ENCODE measurements around the gene DHRS11. TPM values are rescaled to one million over a fixed set of nuclear protein-coding genes. Genes with fewer than 3 reads are reported as not detected.
"Not testable (repeated sequence)": the region's sequence is repeated elsewhere in the genome, so short reads cannot be mapped to it uniquely, and the experiment has no call there.

DHRS11 gene
- polyA plus RNA-seq, 3 donors = 11.1 to 22.8 (median 11.8) TPM

DNA sequence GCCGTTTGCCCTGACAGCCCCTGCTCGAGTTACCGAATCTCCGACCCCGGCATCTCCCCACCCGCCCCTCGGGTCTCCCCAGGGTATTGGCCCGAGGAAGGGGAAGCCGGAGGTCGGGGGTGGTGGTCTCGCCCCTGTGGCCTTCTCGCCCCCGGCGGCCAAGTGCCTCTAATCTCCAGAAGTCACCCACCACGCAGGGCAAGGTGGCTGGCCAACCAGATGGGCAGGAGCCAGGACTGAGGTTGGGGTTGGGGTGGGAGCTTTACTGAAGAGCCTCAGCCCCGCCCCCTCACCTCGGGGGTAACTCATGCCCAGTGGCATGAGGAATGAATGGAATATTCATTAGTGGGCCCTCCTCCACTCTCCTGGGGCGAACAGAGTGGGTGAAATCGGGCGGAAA is 637 bp downstream of the DHRS11 start:
- 1 to 4% (median 3%) methylated on average over 20 of the region's 20 CpGs for WGBS, 3 donors
- no peak overlapping the region for H3K27ac ChIP-seq (ENCODE audit: low read depth, low read length)

DNA sequence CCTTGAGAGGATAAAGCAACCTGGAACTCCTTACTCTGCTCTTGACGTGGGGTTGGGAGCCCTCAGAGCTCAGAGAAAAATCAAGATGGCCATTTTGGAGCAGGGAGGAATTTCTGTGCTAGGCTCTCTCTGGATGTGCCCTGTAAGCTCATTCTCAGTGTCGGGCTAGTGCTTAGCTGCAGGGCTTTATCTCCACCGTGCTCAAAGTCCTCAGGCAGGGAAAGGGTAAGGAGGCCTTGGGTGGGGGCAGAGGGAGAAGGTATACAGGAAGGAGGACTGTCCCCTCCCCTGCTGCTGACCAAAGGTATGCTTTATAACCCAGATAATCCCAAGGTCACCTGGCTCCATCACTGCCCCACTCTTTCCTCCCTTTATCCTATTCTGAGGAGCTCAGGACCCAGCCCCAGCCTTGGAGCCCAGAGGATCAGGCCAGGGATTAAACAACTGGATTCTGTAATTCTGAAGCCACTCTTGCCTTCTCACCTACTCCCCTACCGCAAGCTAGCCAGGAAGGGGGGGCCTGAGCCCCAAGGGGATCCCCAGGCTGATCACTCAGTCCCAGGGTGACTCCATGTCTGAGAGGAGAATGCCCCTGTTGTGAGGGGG is 1.1 kb downstream of the DHRS11 start:
- H3K27ac ChIP-seq (ENCODE audit: low read depth, low read length) = no peak overlapping the region
- WGBS, 3 donors = 26 to 53% (median 46%) methylated on average over 4 of the region's 4 CpGs

DNA sequence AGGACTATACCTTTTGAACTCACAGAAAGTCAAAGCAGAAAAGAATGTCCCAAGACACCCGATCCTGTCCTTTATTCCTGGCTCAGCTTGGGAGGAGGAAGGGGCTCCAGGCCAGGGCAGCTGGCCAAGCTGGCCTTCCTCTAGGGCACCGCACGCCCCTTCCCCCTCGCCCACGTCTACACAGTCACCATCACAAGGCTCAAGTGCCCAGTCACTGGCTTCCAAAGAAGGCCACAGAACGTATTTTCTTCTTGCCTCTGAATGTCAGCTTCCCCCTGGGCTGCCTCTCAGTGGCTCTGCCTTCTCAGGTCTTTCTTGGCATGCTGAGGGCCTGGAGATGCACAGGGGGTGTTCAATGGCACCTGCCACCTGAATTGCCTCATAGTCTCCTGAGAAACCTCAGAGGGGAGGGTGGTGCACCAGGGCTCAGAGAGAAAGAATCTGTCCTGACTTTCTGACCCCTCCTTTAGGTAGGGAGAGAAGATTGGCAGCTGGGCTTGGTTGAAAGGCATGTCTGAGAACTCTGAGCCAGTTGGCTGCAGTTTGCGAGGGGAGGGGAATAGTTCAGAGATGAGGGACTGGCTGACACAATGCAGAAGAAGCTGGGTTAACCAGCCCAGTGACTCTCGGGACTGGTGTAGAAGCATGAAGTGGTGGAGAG is 2.1 kb downstream of the DHRS11 start:
- no peak overlapping the region for H3K27ac ChIP-seq (ENCODE audit: low read depth, low read length)
- 79 to 86% (median 79%) methylated on average over 8 of the region's 8 CpGs for WGBS, 3 donors

DNA sequence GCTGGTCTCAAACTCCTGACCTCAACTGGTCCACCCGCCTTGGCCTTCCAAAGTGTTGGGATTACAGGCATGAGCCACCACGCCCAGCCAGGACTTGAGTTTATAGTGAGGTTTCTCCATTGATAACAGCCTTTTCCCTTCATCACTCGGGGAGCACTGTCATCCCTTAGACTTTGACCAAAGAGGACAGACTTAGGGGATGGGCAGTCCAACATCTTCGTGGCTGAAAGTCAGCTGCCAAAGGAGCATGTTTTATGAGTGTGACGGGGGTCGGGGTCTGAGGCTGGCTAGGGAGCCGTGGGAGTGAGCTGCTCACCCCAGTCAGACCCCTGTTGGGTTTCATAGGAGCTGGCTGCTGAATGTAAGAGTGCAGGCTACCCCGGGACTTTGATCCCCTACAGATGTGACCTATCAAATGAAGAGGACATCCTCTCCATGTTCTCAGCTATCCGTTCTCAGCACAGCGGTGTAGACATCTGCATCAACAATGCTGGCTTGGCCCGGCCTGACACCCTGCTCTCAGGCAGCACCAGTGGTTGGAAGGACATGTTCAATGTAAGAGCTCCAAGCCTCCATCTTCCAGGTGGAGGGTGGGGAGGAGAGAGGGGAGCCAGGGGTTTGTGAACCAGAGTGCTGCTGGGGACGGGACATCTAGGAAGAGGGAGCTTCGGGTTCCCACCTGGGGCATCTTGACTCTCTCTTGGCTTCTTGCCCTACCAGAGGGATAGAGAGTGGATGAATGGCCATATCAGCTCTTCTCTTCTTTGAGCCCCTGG is 3.1 kb downstream of the DHRS11 start:
- 82 to 93% (median 84%) methylated on average over 13 of the region's 13 CpGs for WGBS, 3 donors
- H3K27ac ChIP-seq (ENCODE audit: low read depth, low read length) = no peak overlapping the region

DNA sequence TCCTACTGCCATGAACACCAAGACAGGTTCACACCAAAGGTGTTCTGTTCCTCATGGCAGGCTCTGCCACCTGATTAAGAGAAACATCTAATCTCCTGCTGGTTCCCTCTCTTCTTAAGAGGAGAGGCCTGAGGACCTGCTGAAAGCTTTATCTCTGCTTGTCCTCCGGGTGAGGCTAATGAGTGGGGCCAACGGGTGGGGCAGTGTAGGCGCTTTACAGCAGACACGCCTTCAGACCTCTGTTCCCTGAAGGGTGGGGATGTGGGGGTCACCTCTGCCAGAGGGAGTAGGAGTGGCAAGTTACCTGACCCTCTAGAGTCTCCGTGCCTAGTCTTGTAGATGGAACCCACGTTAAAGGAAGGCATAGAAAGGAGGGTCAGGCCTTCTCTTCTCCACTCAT is 5.5 kb downstream of the DHRS11 start:
- WGBS, 3 donors = 84 to 86% (median 86%) methylated on average over 6 of the region's 6 CpGs
- H3K27ac ChIP-seq (ENCODE audit: low read depth, low read length) = no peak overlapping the region

DNA sequence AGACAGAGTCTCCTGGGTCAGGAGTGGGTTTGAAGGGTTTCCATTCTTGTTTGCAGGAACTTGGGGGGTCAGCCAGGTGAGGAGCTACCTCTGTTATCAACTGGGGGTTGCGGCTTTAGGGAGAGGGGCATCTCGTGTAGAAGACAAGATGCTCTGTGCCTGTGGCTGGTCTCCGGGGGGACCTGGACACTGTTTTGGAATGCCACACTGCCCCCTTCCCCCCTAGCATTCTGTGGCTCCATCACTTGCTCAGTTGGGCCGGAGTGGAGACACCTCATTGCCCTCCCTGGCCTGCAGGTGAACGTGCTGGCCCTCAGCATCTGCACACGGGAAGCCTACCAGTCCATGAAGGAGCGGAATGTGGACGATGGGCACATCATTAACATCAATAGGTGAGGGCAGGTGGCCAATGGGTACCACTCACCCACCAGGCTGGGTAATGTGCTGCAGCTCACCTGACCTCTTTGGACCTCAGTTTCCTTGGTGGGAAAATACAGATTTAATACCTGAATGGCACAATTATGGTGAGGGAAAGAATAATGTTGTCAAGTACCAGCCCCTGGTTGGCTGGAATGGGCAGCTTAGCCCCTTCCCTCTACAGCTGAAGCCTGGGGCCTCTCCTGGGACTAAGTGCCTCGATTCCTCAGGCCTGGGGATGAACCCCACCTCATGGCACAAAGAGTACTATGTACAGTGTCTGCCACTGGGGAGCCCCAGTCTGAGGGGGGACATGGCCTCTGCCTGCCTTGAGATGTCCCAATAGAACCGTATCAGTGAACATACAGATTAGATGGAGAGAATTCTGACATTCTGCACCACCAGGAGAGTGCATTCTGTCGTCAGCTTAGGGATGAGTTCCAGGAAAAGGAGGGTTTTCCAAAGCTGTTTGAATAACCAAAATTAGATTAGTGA is 6.4 kb downstream of the DHRS11 start:
- H3K27ac ChIP-seq (ENCODE audit: low read depth, low read length) = no peak overlapping the region
- WGBS, 3 donors = 89 to 91% (median 91%) methylated on average over 11 of the region's 11 CpGs

DNA sequence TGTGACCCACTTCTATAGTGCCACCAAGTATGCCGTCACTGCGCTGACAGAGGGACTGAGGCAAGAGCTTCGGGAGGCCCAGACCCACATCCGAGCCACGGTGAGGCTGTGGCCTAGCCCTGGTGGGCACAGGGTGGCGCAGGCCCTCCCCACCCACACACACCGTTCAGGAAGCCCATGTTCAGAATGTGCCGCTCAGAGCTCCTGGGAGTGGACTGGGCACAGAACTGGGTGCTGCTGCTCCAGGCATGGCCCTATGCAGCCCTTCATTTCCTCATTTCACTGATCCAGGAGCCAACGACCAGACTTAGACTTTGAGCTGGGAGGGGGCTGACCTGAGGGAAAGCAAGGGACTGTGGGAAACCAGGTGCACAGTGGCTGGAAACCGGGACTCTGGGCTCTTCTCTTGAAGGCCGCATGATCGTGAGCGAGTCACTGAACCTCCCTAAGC is 7.3 kb downstream of the DHRS11 start:
- no peak overlapping the region for H3K27ac ChIP-seq (ENCODE audit: low read depth, low read length)
- 87 to 94% (median 89%) methylated on average over 13 of the region's 13 CpGs for WGBS, 3 donors

DNA sequence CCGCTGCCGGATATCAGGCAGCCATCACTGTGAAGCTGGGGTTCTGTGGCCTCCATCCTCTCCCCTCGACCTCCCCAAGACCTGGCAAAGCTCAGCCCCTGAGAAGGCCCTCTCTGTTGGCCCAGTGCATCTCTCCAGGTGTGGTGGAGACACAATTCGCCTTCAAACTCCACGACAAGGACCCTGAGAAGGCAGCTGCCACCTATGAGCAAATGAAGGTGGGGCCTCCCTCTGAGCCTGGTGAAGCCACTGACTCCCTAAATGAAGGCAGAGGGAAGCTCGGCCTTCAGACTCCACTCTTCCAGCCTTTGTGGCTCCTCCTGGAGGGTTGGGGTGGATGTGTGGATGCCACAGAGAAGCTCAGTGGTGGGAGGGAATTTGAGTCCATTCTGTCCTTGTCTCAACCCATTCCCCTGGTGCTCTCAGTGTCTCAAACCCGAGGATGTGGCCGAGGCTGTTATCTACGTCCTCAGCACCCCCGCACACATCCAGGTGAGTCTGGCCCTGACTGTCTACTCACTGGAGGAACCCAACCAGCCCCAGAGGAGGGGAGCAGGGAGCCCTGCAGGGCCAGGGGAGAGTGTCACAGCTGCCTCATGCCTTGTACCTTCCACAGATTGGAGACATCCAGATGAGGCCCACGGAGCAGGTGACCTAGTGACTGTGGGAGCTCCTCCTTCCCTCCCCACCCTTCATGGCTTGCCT is 8.0 kb downstream of the DHRS11 start:
- WGBS, 3 donors = 87 to 93% (median 91%) methylated on average over 11 of the region's 11 CpGs
- no peak overlapping the region for H3K27ac ChIP-seq (ENCODE audit: low read depth, low read length)

DNA sequence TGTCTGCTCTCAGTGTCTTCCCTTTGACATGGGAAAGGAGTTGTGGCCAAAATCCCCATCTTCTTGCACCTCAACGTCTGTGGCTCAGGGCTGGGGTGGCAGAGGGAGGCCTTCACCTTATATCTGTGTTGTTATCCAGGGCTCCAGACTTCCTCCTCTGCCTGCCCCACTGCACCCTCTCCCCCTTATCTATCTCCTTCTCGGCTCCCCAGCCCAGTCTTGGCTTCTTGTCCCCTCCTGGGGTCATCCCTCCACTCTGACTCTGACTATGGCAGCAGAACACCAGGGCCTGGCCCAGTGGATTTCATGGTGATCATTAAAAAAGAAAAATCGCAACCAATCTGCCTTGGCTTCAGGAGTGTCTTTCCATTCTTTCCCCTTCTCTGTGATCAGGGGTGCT is 8.8 kb downstream of the DHRS11 start:
- 66 to 73% (median 67%) methylated on average over 3 of the region's 3 CpGs for WGBS, 3 donors
- H3K27ac ChIP-seq (ENCODE audit: low read depth, low read length) = no peak overlapping the region

DNA sequence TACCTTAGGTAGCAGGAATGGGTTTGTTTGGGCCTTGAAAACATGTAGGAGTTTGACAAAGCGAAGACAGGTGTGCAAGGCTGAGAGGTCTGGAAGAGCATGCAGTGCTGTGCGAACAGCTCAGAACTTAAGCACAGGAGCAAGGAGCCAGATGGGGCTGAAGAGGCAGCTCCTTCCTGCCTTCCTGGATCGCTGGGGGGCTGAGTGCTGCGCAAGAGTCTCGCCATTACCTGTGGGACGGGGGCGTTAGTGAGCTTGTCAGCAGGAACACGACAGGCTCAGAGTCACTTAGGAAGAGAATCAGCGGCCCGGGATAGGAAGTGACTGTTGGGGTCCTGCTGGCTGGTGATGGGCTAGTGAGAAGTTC is 9.2 kb downstream of the DHRS11 start:
- WGBS, 3 donors = 10 to 12% (median 11%) methylated on average over 10 of the region's 10 CpGs
- H3K27ac ChIP-seq (ENCODE audit: low read depth, low read length) = no peak overlapping the region

DNA sequence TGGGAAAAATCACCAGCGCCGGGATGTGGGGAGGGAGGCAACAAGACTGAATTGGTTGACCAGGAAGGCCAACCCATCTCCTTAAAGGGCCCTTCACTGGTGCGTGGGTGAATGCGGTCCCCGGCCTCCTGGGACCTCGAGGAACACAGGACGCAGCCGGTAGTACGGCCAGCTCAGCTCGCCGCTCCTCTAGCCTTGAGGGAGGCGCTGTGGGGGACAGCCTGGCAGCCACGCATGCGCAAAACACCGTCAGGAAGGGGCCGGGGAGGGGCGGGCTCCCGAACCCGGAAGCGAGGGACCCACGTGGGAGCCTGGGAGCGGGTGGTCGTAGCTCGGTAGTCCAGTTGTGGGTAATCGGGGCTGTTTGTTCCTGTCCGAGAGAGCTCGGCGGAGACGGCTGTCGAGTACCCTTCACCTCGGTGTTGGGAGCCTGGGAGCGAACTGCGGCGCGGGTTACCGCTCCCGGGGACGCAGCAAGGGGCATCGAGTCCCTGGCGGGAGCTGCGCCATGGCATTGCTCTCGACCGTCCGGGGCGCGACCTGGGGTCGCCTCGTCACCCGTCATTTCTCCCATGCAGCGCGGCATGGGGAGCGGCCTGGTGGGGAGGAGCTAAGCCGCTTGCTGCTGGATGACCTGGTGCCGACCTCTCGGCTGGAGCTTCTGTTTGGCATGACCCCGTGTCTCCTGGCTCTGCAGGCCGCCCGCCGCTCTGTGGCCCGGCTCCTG is 9.8 kb downstream of the DHRS11 start, which contains the start of gene MRM1:
Gene MRM1, plus strand, starts transcription at position 281 of the 727 bp plus-strand sequence. Its CDS starts 228 bp downstream, at position 509.
- H3K27ac ChIP-seq (ENCODE audit: low read depth, low read length) = no peak within 1 kb of the TSS
- WGBS, 3 donors = 0 to 1% (median 1%) methylated on average over 53 to 60 of the region's 60 CpGs

DNA sequence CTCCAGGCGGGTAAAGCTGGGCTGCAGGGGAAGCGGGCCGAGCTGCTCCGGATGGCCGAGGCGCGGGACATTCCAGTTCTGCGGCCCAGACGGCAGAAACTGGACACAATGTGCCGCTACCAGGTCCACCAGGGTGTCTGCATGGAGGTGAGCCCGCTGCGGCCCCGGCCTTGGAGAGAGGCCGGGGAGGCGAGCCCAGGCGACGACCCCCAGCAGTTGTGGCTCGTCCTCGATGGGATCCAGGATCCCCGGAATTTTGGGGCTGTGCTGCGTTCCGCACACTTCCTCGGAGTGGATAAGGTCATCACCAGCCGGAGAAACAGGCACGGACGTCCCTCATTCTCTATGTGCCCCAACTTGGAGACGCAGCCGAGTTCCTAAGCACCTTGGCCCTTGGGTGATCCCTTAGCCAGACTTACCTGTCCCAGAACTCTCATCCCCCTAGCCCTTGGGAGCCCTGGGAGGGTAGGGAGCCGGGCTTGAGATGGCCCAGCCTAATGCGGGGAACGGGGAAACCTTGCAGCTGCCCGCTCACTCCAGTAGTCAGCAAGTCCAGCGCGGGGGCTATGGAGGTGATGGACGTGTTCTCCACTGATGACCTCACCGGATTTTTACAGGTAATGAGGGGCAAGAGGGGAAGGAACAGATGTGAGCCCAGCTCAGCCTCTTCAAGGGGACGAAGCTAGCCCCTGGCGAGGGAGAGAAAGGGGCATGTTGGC is 10.5 kb downstream of the DHRS11 start:
- H3K27ac ChIP-seq (ENCODE audit: low read depth, low read length) = no peak overlapping the region
- WGBS, 3 donors = 3 to 4% (median 3%) methylated on average over 38 of the region's 38 CpGs

DNA sequence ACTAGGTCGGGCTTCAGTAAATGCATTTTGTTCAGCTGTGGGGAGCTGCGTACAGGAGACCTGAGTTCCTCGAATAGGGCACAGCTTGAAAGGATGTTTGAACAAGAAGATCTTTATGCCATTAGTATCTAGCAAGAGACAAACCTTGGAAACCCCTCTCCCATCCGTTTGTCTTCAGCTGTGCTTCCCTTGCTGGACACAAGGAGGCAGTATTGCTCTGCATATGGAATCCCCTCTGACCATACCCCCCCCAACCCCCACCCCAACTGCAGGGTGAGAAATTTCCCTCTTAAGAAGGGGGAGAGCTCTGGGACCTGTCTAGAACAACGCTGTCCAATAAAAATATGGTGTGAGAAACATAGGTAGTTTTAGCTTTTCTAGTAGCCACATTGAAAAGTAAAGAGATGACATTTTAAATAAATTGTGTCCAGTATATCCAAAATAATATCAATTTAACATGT is 11.3 kb downstream of the DHRS11 start:
- no peak overlapping the region for H3K27ac ChIP-seq (ENCODE audit: low read depth, low read length)
- 8 to 14% (median 10%) methylated on average over 5 of the region's 5 CpGs for WGBS, 3 donors

DNA sequence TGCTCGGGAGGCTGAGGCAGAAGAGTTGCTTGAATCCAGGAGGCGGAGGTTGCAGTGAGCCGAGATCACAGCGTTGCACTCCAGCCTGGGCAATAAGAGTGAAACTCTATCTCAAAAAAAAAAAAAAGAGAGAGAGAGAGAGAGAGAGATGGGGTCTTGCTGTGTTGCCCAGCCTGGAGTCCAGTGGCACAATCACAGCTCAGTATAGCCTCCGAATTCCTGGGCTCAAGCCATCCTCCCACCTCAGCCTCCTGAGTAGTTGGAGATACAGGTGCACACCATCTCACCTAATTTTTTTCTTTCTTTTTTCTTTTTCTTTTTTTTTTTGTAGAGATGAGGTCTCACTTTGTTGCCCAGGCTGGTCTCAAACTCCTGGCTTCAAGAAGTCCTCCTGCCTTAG is 13.3 kb downstream of the DHRS11 start:
- not testable (repeated sequence) for H3K27ac ChIP-seq (ENCODE audit: low read depth, low read length)
- WGBS, 3 donors = 96 to 97% (median 96%) methylated on average over 5 of the region's 5 CpGs

DNA sequence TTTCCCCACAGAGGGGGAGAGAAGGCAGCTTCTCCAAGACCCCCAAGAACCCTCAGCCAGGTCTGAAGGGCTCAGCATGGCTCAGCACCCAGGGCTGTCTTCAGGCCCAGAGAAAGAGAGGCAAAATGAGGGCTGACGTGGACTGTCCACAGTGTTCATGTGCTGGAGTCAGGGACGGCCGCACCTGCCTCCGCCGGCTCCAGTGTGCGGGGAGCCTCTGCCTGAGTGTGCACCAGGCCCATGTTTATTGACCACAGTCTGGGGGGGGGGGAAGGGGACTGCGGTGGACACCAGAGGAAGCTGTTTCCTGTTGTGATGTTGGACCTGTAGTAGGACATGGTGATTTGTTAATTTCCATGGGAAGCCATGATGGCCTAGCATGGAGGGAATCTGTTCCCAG is 16.6 kb downstream of the DHRS11 start:
- 78 to 83% (median 82%) methylated on average over 7 of the region's 7 CpGs for WGBS, 3 donors
- H3K27ac ChIP-seq (ENCODE audit: low read depth, low read length) = no peak overlapping the region

DNA sequence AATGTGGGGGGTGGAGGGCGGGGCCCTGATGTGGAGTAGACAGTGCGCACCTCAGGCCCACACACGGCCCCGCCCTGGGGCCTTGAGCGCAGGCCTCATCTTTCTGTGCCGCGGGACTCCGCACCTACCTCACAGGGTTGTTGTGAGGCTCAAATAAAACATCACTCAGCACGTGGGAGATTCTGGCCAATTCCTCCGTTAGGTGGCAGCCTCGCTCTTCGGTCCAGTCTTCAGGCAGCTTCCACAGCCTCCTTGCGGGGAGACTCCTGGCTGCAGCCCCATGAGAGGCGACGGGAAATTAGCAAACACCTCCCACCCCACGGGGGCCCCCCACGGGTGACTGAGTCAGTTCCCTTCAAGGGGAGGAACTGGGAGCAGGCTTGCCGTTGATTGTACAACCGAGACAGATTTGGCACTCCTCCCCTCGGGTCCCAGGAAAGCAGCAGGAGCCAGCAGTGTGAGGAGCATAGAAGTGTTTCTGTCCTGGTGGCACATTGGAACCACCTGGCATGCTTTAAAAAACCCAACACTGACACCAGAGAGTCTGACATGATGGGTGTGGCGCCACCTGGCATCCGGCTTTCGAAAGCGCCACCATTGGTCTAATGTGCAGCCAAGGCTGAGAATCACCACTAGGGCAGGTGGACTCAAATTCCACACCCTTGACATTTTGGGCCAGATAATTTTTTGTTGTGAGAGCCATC is 17.3 kb downstream of the DHRS11 start:
- H3K27ac ChIP-seq (ENCODE audit: low read depth, low read length) = no peak overlapping the region
- WGBS, 3 donors = 43 to 48% (median 47%) methylated on average over 24 of the region's 24 CpGs
